H9 (cell line): ENCODE data around the gene FRK. TPM values are rescaled to one million over a fixed set of nuclear protein-coding genes. Genes with fewer than 3 reads are reported as not detected.

Source experiments
- DNase-seq: peaks from one replicate; pipeline ENCODE4 v3.0.0-alpha.2; 2017
- H2AFZ ChIP-seq: one replicate; pipeline ENCODE4 v1.6.1; 2013; ENCODE audit warnings: mild to moderate bottlenecking, low read length, control low read depth, moderate library complexity
- H2AK5ac ChIP-seq: 2 replicates; pipeline ENCODE4 v1.6.1; 2013; ENCODE audit warnings: low read length, control low read depth, mixed read lengths; ENCODE audit not compliant: insufficient read length
- H2BK120ac ChIP-seq: one replicate; pipeline ENCODE4 v1.6.1; 2013; ENCODE audit warnings: low read depth, mild to moderate bottlenecking, low read length, control low read depth, inconsistent platforms; ENCODE audit not compliant: poor library complexity, severe bottlenecking
- H2BK12ac ChIP-seq: 2 replicates; pipeline ENCODE4 v1.6.1; 2013; ENCODE audit warnings: low read length, control low read depth, mixed read lengths, low read depth; ENCODE audit not compliant: insufficient read length
- H2BK15ac ChIP-seq: 2 replicates; pipeline ENCODE4 v1.6.1; 2013; ENCODE audit warnings: low read depth, low read length, control low read depth
- H2BK20ac ChIP-seq: one replicate; pipeline ENCODE4 v1.6.1; 2013; ENCODE audit warnings: low read depth, mild to moderate bottlenecking, low read length, control low read depth, inconsistent platforms; ENCODE audit not compliant: poor library complexity, severe bottlenecking
- H2BK5ac ChIP-seq: 2 replicates; pipeline ENCODE4 v1.6.1; 2013; ENCODE audit warnings: low read length, control low read depth, mixed read lengths; ENCODE audit not compliant: insufficient read length
- H3K14ac ChIP-seq: 2 replicates; pipeline ENCODE4 v1.6.1; 2013; ENCODE audit warnings: low read length, control low read depth; ENCODE audit not compliant: insufficient read depth
- H3K18ac ChIP-seq: 2 replicates; pipeline ENCODE4 v1.6.1; 2013; ENCODE audit warnings: low read depth, mild to moderate bottlenecking, mixed read lengths, low read length, control low read depth; ENCODE audit not compliant: insufficient read length
- H3K23ac ChIP-seq: 2 replicates; pipeline ENCODE4 v1.6.1; 2013; ENCODE audit warnings: low read length, control low read depth, mixed read lengths, low read depth; ENCODE audit not compliant: insufficient read length
- H3K23me2 ChIP-seq: 2 replicates; pipeline ENCODE4 v1.6.1; 2013; ENCODE audit warnings: low read depth, mild to moderate bottlenecking, mixed read lengths, low read length, control low read depth; ENCODE audit not compliant: insufficient read length, poor library complexity, severe bottlenecking
- H3K27ac ChIP-seq: 2 replicates; pipeline ENCODE4 v1.5.1; 2013; ENCODE audit warnings: low read length, control low read depth, mixed read lengths, low read depth; ENCODE audit not compliant: insufficient read length
- H3K27me3 ChIP-seq: 2 replicates; pipeline ENCODE4 v1.6.1; 2013; ENCODE audit warnings: low read length, control low read depth, inconsistent platforms; ENCODE audit not compliant: insufficient read depth
- H3K4ac ChIP-seq: 2 replicates; pipeline ENCODE4 v1.6.1; 2013; ENCODE audit warnings: low read depth, mild to moderate bottlenecking, control low read depth, inconsistent platforms, low read length, moderate library complexity
- H3K4me1 ChIP-seq: 2 replicates; pipeline ENCODE4 v1.6.1; 2013; ENCODE audit warnings: low read length, control low read depth, inconsistent platforms; ENCODE audit not compliant: insufficient read depth
- H3K4me2 ChIP-seq: 2 replicates; pipeline ENCODE4 v1.6.1; 2013; ENCODE audit warnings: low read length, control low read depth, mixed read lengths; ENCODE audit not compliant: insufficient read length, insufficient read depth
- H3K56ac ChIP-seq: 2 replicates; pipeline ENCODE4 v1.6.1; 2013; ENCODE audit warnings: low read depth, mild to moderate bottlenecking, mixed read lengths, low read length, control low read depth; ENCODE audit not compliant: insufficient read length
- H3K79me1 ChIP-seq: 2 replicates; pipeline ENCODE4 v1.6.1; 2013; ENCODE audit warnings: low read depth, mild to moderate bottlenecking, moderate library complexity, low read length, control low read depth, inconsistent platforms; ENCODE audit not compliant: insufficient read depth, poor library complexity, severe bottlenecking
- H3K79me2 ChIP-seq: 2 replicates; pipeline ENCODE4 v1.6.1; 2013; ENCODE audit warnings: low read length, control low read depth, inconsistent platforms; ENCODE audit not compliant: insufficient read depth
- H3K9ac ChIP-seq: 2 replicates; pipeline ENCODE4 v1.6.1; 2013; ENCODE audit warnings: low read length, control low read depth, mixed read lengths; ENCODE audit not compliant: insufficient read length; ENCODE audit errors: extremely low read depth
- H3K9me3 ChIP-seq: one replicate; pipeline ENCODE4 v1.6.1; 2013; ENCODE audit warnings: low read depth, low read length, inconsistent platforms; ENCODE audit not compliant: control insufficient read depth
- H3T11ph ChIP-seq: one replicate; pipeline ENCODE4 v1.6.1; 2013; ENCODE audit warnings: mild to moderate bottlenecking, low read length, control low read depth, inconsistent platforms
- H4K20me1 ChIP-seq: one replicate; pipeline ENCODE4 v1.6.1; 2013; ENCODE audit not compliant: control insufficient read depth, insufficient read length, insufficient read depth
- H4K5ac ChIP-seq: 2 replicates; pipeline ENCODE4 v1.6.1; 2013; ENCODE audit warnings: low read depth, mild to moderate bottlenecking, mixed read lengths, low read length, control low read depth; ENCODE audit not compliant: insufficient read length
- H4K8ac ChIP-seq: replicated peaks from 2 replicates; pipeline ENCODE4 v1.6.1; 2013; ENCODE audit warnings: low read length, control low read depth, mixed read lengths, low read depth; ENCODE audit not compliant: insufficient read length
- H4K91ac ChIP-seq: 2 replicates; pipeline ENCODE4 v1.6.1; 2013; ENCODE audit warnings: low read depth, mild to moderate bottlenecking, moderate library complexity, mixed read lengths, low read length, control low read depth; ENCODE audit not compliant: insufficient read length
- H3K27ac Mint-ChIP-seq, 3 experiments: 2 replicates in 2 of 3; 3 replicates in 1 of 3; pipeline ENCODE4 v1.8.0; 2020 to 2021; ENCODE audit warnings: mixed read lengths in 3 of 3, mild to moderate bottlenecking in 1 of 3, moderate library complexity in 1 of 3
- H3K27me3 Mint-ChIP-seq: 2 replicates; pipeline ENCODE4 v1.8.0; 2021; ENCODE audit warnings: low read depth, mild to moderate bottlenecking, moderate library complexity, mixed read lengths
- H3K36me3 Mint-ChIP-seq, 3 experiments: 2 replicates in 2 of 3; 3 replicates in 1 of 3; pipeline ENCODE4 v1.8.0; 2020 to 2021; ENCODE audit warnings: low read depth in 3 of 3, mixed read lengths in 3 of 3; ENCODE audit not compliant: insufficient read depth in 1 of 3
- H3K4me1 Mint-ChIP-seq, 2 experiments: 2 replicates each; pipeline ENCODE4 v1.8.0; 2020; ENCODE audit warnings: mixed read lengths in 2 of 2
- H3K4me3 Mint-ChIP-seq, 2 experiments: 2 replicates in 1 of 2; 3 replicates in 1 of 2; pipeline ENCODE4 v1.8.0; 2020 to 2021; ENCODE audit warnings: mild to moderate bottlenecking in 2 of 2, mixed read lengths in 2 of 2, moderate library complexity in 1 of 2
- H3K9me3 Mint-ChIP-seq, 2 experiments: 2 replicates in 1 of 2; 3 replicates in 1 of 2; pipeline ENCODE4 v1.8.0; 2020; ENCODE audit warnings: mild to moderate bottlenecking in 2 of 2, mixed read lengths in 2 of 2, moderate library complexity in 1 of 2
- WGBS: extraction: QIAGEN DNeasy Blood & Tissue Kit; methylation state at CpG from one replicate; pipeline ENCODE4 v1.1.7; 2013; ENCODE audit warnings: missing lambda C conversion rate, low lambda C conversion rate, mixed read lengths; ENCODE audit not compliant: insufficient read length; ENCODE audit errors: extremely low coverage; 5-methylcytosine and 5-hydroxymethylcytosine counted together
- total RNA-seq: library from RNA; stranded (reverse); gene quantifications from 2 replicates; pipeline ENCODE4 v1.2.1, GENCODE V29; 2021
- TF ChIP-seq, protein P1 (sequence below): fragments of 200-600 bp; sonication (generic); conservative IDR thresholded peaks from 3 replicates; pipeline ENCODE4 v1.8.0; 2021; ENCODE audit warnings: antibody characterized with exemption, mild to moderate bottlenecking

The FRK gene
- total RNA-seq, 1 experiment from 2014 or later = 0.15 TPM

DNA sequence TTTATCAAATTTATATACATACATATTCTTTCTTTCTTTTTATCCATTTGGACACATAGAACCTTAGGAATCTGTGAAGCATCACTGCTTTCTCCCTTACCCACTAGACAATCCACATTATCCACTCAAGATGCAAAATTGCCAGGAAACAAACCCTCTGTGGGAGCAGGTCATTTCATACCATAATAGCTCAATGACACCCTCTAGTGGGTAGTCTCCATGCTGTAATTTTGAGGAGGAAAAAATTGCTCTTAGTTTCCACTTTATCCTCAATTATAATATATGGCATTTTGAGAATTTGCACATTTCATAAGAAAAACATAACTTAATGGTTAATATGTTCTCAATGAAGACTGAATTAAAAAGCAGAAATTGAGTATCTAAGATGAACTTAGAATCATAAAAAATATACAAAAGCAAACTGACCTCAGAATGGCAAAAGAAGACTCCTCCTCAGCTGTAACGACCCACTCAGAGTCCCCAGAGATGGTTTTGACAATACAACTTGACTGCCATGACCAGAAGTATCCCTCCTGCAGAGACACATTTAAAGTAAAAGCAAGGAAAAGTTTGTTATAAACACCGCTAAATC lies 164.1 kb downstream of the FRK start:
- TF ChIP-seq, protein P1, sequence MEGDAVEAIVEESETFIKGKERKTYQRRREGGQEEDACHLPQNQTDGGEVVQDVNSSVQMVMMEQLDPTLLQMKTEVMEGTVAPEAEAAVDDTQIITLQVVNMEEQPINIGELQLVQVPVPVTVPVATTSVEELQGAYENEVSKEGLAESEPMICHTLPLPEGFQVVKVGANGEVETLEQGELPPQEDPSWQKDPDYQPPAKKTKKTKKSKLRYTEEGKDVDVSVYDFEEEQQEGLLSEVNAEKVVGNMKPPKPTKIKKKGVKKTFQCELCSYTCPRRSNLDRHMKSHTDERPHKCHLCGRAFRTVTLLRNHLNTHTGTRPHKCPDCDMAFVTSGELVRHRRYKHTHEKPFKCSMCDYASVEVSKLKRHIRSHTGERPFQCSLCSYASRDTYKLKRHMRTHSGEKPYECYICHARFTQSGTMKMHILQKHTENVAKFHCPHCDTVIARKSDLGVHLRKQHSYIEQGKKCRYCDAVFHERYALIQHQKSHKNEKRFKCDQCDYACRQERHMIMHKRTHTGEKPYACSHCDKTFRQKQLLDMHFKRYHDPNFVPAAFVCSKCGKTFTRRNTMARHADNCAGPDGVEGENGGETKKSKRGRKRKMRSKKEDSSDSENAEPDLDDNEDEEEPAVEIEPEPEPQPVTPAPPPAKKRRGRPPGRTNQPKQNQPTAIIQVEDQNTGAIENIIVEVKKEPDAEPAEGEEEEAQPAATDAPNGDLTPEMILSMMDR = peak; percentile 85
- no peak overlapping the region for H3K23ac ChIP-seq
- WGBS = no CpG with 5 or more reads among the region's 2 CpGs
- no peak overlapping the region for H2BK20ac ChIP-seq
- no peak overlapping the region for H3K4ac ChIP-seq
- no peak overlapping the region for H4K91ac ChIP-seq
- H3K79me1 ChIP-seq = no peaks in the 10 kb centered on the region
- no peaks in the 10 kb centered on the region for H3K27me3 ChIP-seq
- H3K9me3 ChIP-seq = no peaks in the 10 kb centered on the region
- H2BK5ac ChIP-seq = no peak overlapping the region
- H3K56ac ChIP-seq = no peak overlapping the region
- H2AFZ ChIP-seq = no peak overlapping the region
- no peak overlapping the region for H3K4me2 ChIP-seq
- H3K18ac ChIP-seq = no peak overlapping the region
- H3K4me1 Mint-ChIP-seq = no peaks in the 10 kb centered on the region; a peak in 1 of 4 replicates
- no peaks in the 10 kb centered on the region for H3K4me1 ChIP-seq
- H3K27ac Mint-ChIP-seq = no peak overlapping the region
- DNase-seq = no peak
- H4K8ac ChIP-seq = no peak overlapping the region
- H3K27ac ChIP-seq = no peak overlapping the region
- H3K23me2 ChIP-seq = no peaks in the 10 kb centered on the region
- H3K14ac ChIP-seq = no peak overlapping the region
- H3K36me3 Mint-ChIP-seq = no peaks in the 10 kb centered on the region
- H3K9ac ChIP-seq = no peak overlapping the region
- H3K27me3 Mint-ChIP-seq = no peaks in the 10 kb centered on the region
- no peak overlapping the region for H3T11ph ChIP-seq
- no peaks in the 10 kb centered on the region for H3K79me2 ChIP-seq
- H3K9me3 Mint-ChIP-seq = no peaks in the 10 kb centered on the region
- no peak overlapping the region for H4K5ac ChIP-seq
- no peak overlapping the region for H2BK15ac ChIP-seq
- H2BK120ac ChIP-seq = no peak overlapping the region
- no peaks in the 10 kb centered on the region for H4K20me1 ChIP-seq
- H3K4me3 Mint-ChIP-seq = no peak overlapping the region
- H2BK12ac ChIP-seq = no peak overlapping the region
- H2AK5ac ChIP-seq = no peak overlapping the region
